Stimulated activated CD4-positive, alpha-beta T cell treated with anti-CD3 and anti-CD28 coated beads, Interleukin-12 subunit alpha, Interleukin-12 subunit beta, amount 100 ng/mL, for 4 hours (primary cell): ENCODE results near the gene TNS4.

Experiments
- DNase-seq: peaks from one replicate; pipeline ENCODE4 v3.0.0-alpha.2; 2020

TNS4 gene

DNA sequence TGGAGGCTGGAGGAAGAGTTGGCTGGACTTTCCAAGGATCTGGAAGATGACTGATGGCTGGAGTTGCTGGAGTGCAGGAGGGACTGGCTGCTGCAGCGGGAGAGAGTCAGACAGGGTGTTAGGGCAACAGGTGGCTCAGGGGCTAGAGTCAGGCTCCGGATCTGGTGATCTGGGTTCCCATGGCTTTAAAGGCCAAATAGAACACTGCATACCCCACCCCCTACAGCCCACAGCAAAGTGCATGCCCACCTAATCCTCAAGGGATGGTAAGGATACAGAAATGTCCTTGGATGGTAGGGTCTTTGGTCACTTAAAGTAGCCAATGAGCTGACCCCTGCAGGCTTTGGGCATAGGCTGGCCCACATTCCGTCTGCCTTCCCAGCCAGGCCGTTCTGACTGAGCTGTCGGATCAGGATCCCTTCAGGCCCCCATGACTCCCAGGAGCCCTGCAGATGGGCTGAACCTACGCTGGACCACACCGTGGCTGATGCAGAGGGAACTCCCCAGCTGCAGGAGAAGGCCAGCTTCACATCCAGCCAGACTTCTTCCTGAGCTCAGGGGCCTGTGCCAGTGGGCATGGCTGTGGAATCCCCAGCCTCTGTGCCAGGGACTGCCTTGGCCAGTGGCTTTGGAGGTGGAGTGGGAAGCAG, 13.9 kb downstream of the TNS4 start:
- no peak for DNase-seq

- DNase-seq = no peak
These were observed 14.7 kb downstream of the TNS4 start for GRCh38 chr17:40486522-40487370.

DNA sequence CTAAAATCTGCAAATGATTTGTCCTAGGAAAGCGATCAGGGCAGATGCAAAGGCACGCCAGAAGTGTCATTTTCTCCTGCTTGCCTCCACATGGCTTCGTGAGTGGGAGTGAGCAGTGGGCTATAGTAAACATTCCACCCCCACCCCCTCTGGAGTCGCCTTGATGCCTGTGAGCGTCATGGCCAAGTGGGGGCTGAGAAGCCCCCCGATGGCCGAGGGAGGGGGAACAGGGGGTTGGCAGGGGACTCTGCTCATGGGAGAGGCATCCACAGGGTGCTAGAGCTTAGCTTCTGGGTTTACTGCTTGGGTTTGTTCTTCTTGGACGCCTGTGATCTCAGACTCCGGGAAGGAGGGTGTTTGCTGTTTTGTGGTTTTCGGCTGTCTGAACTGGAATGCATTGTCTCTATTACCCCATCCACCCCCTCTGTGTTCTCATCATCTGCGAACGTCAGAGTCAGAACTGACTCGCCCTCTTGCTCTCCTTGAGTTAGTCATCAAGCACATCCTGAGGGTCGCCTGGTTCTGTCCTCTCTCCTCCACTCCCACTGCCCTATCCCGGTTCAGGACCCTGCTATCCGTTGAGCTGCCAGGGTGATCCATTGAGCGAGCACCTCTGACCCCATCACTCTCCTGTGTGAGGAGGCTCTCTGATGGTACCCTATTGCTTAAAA, 15.4 kb downstream of the TNS4 start:
- no peak for DNase-seq

DNA sequence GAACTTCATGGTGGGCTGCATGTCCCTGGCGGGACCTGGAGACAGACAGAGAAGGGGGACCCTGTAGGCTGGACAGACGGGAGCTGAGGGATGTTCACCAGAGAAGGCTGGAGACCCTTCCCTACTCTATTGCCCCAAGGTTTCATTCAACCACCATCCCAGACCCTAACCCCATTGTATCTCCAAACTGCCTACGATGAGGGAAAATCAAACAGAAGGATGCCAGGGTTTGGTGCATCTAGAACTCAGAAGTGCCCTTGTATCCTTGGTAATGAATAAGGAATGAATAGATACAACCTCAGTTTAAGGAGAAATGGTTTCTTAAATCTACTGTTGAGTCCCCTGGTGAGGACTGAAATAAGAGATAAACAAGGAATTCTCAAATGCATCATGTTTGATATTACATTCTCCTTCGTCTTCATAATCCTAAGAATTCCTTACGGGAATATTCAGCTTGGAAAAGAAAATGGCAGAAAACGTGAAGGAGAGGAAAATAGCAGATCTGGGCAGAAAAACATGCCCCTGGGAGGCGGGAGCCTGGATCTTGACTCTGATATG, 16.4 kb downstream of the TNS4 start:
- DNase-seq = no peak

DNA sequence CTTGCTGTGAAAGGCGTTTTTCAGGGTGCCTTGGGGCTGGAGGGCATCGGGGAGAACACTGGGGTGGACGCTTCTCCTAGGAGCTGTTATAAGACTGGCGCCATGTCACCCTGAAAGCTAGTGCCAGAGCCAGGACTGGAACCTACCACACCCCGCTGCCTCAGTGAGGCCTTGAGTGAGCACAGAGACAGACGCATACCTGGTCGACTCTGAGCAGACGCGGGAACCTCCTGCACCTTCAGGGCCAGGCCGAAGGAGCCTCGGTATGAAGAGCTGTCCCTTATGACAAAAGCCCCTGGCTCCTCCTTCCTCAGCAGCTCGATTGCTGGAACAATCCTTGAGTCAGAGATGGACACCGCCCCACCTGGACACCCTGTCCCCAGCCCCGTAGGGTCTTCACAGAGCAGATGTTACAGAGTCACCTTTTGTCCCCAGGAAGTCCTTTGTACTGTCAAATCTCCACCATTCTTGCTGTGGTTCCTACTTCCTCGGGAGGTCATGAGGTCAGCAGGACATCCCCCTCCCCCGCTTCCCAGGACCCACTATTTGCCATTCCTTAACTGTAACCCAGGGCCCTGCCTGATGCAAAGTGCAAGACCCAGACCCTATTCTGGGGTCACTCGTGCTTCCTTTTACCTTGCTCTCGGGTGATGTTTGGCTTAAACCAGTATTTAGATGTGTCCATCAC, 17.0 kb downstream of the TNS4 start:
- DNase-seq = no peak

- DNase-seq = no peak
These were observed 17.7 kb downstream of the TNS4 start for GRCh38 chr17:40483679-40484078.

DNA sequence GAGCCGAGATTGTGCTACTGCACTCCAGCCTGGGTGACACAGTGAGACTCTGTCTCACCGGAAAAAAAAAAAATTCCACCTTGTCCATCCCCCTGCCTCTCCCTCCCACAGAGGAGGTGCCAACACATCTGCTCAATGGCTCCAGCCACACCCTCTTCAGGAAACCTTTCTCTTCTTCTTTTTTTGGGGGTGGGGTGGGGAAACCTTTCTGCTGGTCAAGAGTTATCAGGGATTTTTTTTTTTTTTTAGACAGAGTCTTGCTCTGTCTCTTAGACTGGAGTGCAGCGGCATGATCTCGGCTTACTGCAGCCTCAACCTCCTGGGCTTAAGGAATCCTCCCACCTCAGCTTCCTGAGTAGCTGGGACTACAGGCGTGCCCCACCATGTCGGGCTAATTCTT, 18.7 kb downstream of the TNS4 start:
- DNase-seq = no peak

GRCh38 chr17:40481106-40481505, 20.3 kb downstream of the TNS4 start:
- DNase-seq = no peak

- peak; percentile 70 for DNase-seq
These were observed 20.9 kb downstream of the TNS4 start for GRCh38 chr17:40480501-40481003.

- no peak for DNase-seq
These were observed 21.5 kb downstream of the TNS4 start for GRCh38 chr17:40479754-40480480.

DNA sequence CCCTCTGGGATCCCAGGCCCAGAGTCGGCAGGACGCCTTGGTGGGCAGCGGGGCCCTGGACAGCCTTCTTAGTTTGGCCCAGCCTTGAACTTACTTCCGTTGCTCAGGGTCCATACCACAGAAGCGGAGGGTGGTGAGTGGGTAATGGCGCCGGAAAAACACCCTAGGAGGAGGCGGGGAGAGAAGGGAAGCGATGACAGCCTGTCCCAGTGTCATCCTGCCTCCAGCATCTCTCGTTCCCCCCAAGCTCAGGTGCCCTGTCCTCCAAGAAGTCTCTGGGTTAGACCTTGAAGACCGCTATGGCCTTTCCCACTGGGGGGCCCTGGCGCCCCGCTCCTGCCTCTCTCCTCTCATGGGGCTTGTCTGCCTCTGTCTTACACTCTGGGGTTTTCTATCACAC, 22.9 kb downstream of the TNS4 start:
- DNase-seq = no peak

GRCh38 chr17:40477796-40478195, 23.6 kb downstream of the TNS4 start:
- no peak for DNase-seq

DNA sequence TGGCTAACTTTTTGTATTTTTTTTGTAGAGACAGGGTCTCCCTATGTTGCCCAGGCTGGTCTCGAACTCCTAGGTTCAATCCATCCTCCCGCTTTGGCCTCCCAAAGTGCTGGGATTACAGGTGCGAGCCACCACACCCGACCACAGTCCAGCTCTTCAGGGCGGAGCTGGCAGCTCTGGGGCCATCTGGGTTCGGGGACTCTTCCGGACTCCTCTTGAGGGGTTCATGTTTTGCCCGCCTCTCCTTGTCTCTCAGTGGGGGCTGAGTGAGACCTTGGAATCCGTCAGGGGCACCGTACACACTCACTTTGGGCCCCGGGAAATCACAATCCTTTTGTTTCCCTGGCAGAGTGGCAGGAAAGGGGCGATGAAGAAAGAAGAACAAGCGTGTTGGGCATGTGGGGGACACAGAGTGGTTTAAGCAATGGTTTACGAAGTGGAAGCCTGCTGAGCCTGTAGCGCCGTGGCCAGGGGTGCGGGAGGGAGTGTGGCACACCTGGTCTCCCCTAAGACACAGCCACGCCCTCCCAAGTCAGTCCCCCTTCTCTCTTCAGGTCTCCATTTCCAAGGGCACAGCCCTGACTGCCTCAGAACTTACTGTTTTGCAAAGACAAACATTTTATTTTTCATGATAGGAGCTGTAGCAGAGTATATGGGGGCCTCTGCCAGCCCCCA, 26.1 kb downstream of the TNS4 start:
- DNase-seq = no peak

DNA sequence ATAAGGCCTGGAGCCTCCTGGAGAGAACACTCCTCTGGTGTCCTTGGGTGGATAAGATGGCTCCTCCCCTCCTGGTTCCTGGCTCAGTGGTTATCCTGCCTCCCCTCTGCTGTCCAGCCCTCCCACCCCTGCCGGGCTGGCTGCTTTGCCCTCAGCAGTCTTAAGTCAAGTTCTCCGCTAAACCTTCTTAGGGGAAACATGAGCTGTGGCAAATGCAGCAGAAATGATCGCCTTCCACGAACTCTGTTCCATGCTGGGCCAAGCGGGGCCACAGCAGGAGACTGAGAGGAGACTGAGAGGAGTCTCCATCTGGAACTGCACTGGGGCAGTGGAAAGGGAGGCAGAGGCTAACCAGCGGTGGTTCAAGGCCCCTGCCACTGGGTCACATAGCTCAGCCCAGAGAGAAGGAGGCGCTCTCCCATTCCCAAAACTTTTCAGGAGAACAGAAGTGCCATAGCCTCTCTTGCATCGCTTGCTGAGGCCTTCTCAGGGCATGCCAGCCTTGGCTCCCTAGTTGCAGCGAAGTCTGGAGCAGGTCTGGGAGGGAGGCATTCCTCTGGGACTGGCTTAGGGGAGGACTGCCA, 26.9 kb downstream of the TNS4 start:
- no peak for DNase-seq

DNA sequence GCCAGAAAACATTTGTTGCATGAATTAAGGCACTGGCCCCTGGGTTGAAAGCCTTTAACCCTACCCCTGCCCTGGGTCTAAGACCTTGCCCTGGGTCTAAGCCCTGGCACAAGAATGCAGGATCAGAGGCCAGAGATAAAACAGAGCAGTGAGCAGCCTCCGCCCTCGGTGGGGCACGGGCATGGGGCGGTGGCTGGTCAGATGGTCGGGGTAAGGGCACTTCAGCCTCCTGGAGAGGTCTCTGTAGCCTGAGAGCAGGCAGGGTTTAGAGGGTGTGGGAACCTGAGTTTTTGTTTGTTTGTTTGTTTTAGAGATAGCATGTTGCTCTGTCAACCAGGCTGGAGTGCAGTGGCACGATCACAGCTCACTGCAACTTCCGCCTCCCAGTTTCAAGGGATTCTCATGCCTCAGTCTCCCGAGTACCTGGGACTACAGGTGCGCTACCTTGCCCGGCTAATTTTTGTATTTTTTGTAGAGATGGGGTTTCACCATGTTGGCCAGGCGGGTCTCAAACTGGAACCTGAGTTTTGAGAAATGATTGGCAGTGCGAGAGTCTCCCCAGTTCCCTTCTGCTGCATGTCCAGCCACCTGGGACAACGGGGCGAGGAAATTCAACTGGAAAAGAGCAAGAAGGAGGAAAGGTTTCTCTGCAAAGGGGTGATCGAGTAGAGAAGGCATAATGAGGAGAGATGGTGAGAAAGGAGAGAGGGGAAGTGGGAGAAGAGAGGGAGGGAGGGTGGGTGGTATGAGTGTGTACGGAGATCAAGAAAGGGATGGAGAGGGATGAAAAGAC, 27.7 kb downstream of the TNS4 start:
- no peak for DNase-seq

DNA sequence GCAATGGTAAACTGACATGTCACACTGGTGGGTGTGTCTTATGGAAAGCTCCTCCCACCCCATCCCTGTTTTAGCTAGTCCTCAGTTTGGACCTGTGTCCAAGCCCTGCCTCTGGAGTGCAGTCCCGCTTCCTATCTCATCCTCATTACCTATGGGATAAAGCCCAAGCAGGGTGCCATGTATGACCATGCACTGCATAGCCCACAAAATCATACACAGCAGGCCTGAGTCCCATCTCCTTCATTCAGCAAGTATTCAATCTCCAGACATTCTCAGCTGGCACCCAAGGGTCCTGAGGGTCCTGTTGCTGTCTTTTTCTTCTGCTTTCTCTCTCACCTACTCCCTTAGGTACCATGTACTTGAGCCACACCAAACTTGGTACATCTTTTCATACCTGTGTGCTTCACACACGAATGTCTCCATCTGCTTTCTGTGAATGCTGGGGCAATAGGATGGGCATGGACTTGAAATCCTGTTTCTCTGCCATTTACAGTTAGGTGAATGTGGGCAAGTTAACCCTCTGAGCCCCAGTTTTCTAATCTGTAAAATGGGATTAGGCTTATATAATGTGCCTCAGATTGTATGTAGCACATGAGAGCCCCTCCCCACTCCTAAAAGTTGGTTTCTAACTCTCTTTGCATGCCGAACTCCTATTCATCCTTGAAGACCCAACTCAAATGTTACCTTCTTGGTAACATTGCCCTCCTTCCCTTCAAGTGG, 28.5 kb downstream of the TNS4 start:
- DNase-seq = no peak

- DNase-seq = no peak
These were observed 29.3 kb downstream of the TNS4 start for GRCh38 chr17:40471846-40472732.
